H1 (cell line): ENCODE data around the gene PARD3. TPM values are rescaled to one million over a fixed set of nuclear protein-coding genes. Genes with fewer than 3 reads are reported as not detected.

ENCODE experiments used
- CEBPB ChIP-seq: IDR thresholded peaks from 2 replicates; pipeline ENCODE4 v1.6.1; 2012; ENCODE audit warnings: low read depth, low read length
- CHD2 ChIP-seq: IDR thresholded peaks from 2 replicates; pipeline ENCODE4 v1.6.1; 2012; ENCODE audit warnings: low read length, improper control_type of control experiment
- GABPA ChIP-seq: IDR thresholded peaks from 2 replicates; pipeline ENCODE4 v1.6.1; 2011; ENCODE audit warnings: mild to moderate bottlenecking, low read length, moderate library complexity, borderline replicate concordance; ENCODE audit not compliant: insufficient read depth
- RAD21 ChIP-seq, 2 experiments: IDR thresholded peaks in 1 of 2; conservative IDR thresholded peaks in 1 of 2; 2 replicates each; pipeline ENCODE4 v1.6.1; 2011; ENCODE audit warnings: low read depth in 2 of 2, low read length in 2 of 2, improper control_type of control experiment in 1 of 2, inconsistent platforms in 1 of 2, mild to moderate bottlenecking in 1 of 2, moderate library complexity in 1 of 2
- RXRA ChIP-seq: IDR thresholded peaks from 2 replicates; pipeline ENCODE4 v1.6.1; 2011; ENCODE audit warnings: low read depth, mild to moderate bottlenecking, low read length, moderate library complexity; ENCODE audit not compliant: insufficient read depth
- polyA plus RNA-seq, 7 experiments: library from polyadenylated mRNA; depleted of rRNA in 3 of 7; stranded (reverse) in 5 of 7; unstranded in 2 of 7; fragments of >200 nt in 5 of 7; fragments of 200-250 nt in 2 of 7; gene quantifications; 1 replicate in 5 of 7; 2 replicates in 1 of 7; 4 replicates in 1 of 7; pipeline versions ENCODE4 v1.2.1 to v1.2.3, GENCODE V29; 2011 to 2013; ENCODE audit warnings: missing spikeins in 2 of 7, mixed read lengths in 2 of 7
- total RNA-seq: library from RNA; stranded (reverse); fragmentation: NEBNext Ultra II Directional; extraction: Animal tissue kit (Norgen Biotek cat#: 25700); gene quantifications from 2 replicates; pipeline ENCODE4 v1.2.1, GENCODE V29; 2021

Gene PARD3
- total and polyA plus RNA-seq, 2 of the 8 experiments (the other 6 are each of a cell fraction or from before 2014, with no cell fraction given), result 19.7 to 49.1 TPM

DNA sequence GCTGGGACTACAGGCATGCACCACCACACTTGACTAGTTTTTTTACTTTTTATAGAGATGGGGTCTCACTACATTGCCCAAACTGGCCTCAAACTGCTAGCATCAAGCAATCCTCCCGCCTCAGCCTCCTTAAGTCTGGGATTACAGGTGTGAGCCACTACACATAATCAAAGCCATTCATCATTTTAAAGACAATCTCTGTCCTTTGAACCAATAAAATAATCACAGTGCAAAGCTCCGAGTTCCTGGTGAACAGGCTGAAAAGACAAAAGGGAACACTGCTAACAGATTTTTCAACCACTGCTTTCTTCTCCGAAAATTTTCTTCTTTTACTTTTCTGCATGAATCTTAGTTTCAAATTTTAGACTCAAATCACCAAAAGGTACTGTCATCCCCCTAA, 58.5 kb downstream of the PARD3 start (continued):
- TF ChIP-seq GABPA (no peak), CEBPB (no peak), CHD2 (no peak), RAD21 (IDR thresholded peaks at IDR 0.05 in 1 of 2, conservative IDR thresholded peaks at IDR 0.05 in 1 of 2; ENCODE audit: low read depth in 2 of 2, low read length in 2 of 2) (no peak), RXRA (no peak)
